SU-DHL-6 (cell line): Measurements from ENCODE around the gene CLDN14.

Source experiments
- H2AFZ ChIP-seq: fragments of 200-600 bp; sonication (generic); 2 replicates; pipeline ENCODE4 v1.6.1; 2014; ENCODE audit warnings: low read depth, mild to moderate bottlenecking, moderate library complexity, mixed read lengths, antibody characterized with exemption, low read length; ENCODE audit not compliant: severe bottlenecking
- H3F3A ChIP-seq: fragments of 200-600 bp; shearing (Covaris generic); 2 replicates; pipeline ENCODE4 v1.6.0; 2016; ENCODE audit warnings: antibody characterized with exemption, mild to moderate bottlenecking; ENCODE audit not compliant: insufficient read depth
- H3K27ac ChIP-seq: fragments of 200-600 bp; sonication (generic); 2 replicates; pipeline ENCODE4 v1.5.1; 2016; ENCODE audit warnings: low read depth, mild to moderate bottlenecking, low read length, moderate library complexity, mixed read lengths
- H3K27me3 ChIP-seq: fragments of 200-600 bp; sonication (generic), shearing (Covaris generic); 2 replicates; pipeline ENCODE4 v1.6.0; 2014; ENCODE audit warnings: mild to moderate bottlenecking, low read length
- H3K36me3 ChIP-seq: fragments of 200-600 bp; sonication (generic); 2 replicates; pipeline ENCODE4 v1.6.1; 2014; ENCODE audit warnings: mild to moderate bottlenecking, low read length, mixed read lengths
- H3K4me2 ChIP-seq: fragments of 300-600, 200-600 bp; shearing (Covaris generic), sonication (generic); 2 replicates; pipeline ENCODE4 v1.6.0; 2014; ENCODE audit warnings: low read length, low read depth, mild to moderate bottlenecking; ENCODE audit not compliant: poor library complexity, severe bottlenecking
- H3K4me3 ChIP-seq: fragments of 200-600 bp; sonication (generic); 2 replicates; pipeline ENCODE4 v1.5.1; 2014; ENCODE audit warnings: antibody characterized with exemption, low read length, mild to moderate bottlenecking, mixed read lengths; ENCODE audit not compliant: insufficient read depth, poor library complexity, severe bottlenecking
- H3K79me2 ChIP-seq: fragments of 200-600 bp; sonication (generic); 2 replicates; pipeline ENCODE4 v1.6.1; 2014; ENCODE audit warnings: mild to moderate bottlenecking, low read length, moderate library complexity; ENCODE audit not compliant: insufficient read depth
- H3K9ac ChIP-seq: fragments of 200-600 bp; sonication (generic); 2 replicates; pipeline ENCODE4 v1.7.0; 2014; ENCODE audit warnings: mild to moderate bottlenecking, low read length
- H3K9me2 ChIP-seq: fragments of 200-600 bp; sonication (generic); replicated peaks from 2 replicates; pipeline ENCODE4 v1.6.1; 2014; ENCODE audit warnings: low read length; ENCODE audit not compliant: insufficient read depth
- H3K9me3 ChIP-seq: fragments of 200-600 bp; sonication (generic); 2 replicates; pipeline ENCODE4 v1.6.1; 2014; ENCODE audit warnings: low read length, mixed read lengths; ENCODE audit not compliant: insufficient read depth
- H4K20me1 ChIP-seq: fragments of 200-600 bp; sonication (generic); 2 replicates; pipeline ENCODE4 v1.6.1; 2014; ENCODE audit warnings: low read depth, mild to moderate bottlenecking, antibody characterized with exemption, low read length, moderate library complexity, mixed read lengths
- EZH2phosphoT487 ChIP-seq: fragments of 200-600 bp; sonication (generic), shearing (Covaris generic); conservative IDR thresholded peaks from 2 replicates; pipeline ENCODE4 v1.6.1; 2018; ENCODE audit warnings: mild to moderate bottlenecking, antibody characterized with exemption, low read length, moderate library complexity, mixed read lengths
- TF ChIP-seq, protein P1 (sequence below): fragments of 200-600 bp; sonication (generic); IDR thresholded peaks from one replicate; pipeline ENCODE4 v1.5.1; 2017; ENCODE audit warnings: antibody characterized with exemption, mild to moderate bottlenecking, low read length, moderate library complexity; ENCODE audit not compliant: insufficient read depth, poor library complexity, severe bottlenecking

The CLDN14 gene, protein sequence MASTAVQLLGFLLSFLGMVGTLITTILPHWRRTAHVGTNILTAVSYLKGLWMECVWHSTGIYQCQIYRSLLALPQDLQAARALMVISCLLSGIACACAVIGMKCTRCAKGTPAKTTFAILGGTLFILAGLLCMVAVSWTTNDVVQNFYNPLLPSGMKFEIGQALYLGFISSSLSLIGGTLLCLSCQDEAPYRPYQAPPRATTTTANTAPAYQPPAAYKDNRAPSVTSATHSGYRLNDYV

DNA sequence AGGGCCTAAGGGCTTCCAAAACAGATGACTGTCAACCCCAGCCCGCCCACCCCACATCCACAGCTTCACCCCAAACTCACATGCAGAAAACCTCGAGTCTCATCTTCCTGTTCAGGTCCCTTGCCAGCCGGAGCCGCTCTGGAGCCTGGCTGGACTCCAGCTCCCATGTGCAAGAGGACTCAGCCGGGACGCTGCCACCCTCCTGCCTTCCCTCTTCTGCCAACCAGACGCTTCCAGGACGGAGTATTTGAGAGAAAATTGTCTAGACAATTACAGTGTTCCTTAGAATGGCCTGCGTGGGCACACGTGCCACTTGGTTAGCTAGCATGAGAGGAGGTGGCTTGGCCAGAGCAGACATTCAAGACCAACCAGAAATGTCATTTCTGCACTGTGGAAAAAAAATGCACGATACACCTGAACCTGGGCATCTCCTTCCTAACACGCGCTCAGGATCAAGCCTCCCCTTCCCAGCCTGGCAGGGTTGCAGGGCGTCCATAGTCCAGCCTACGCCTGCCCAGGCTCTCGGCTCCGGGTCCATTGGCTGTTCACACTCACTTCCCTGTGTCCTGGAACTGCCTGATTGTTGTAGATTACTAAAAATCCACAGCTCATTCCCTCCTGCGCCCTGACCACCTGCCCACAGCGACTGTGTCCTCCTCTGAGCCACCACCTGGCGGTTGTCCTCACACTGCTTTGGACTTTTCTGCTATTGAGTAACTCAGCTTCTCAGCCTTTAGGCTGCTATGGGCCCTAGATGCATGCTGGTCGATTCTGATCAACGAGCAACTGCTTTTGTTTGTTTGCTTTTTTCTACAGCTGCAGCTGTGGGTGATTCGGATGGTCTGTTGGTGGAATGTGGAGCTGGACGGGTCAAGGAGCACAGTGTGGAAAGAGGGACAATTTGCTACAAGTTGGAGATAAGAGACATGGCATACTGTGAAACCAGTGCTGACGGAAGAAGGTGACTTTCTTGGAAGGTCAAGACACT lies at the start of gene CLDN14:
TSS of gene CLDN14 (minus strand) at position 708 of the 988 bp plus-strand sequence. CDS start 18,427 bp downstream, outside the sequence.
- no peak within 1 kb of the TSS for H3K27ac ChIP-seq
- H3K4me3 ChIP-seq: no peak within 1 kb of the TSS
- no peak within 1 kb of the TSS for H2AFZ ChIP-seq
- H3K27me3 ChIP-seq: no peaks in the 10 kb centered on the region
- H3K4me2 ChIP-seq: no peak within 1 kb of the TSS
- no peaks in the 10 kb centered on the region for H3K79me2 ChIP-seq
- H3K9ac ChIP-seq: no peak within 1 kb of the TSS
- no peaks in the 10 kb centered on the region for H3K36me3 ChIP-seq
- H4K20me1 ChIP-seq: no peaks in the 10 kb centered on the region
- no peaks in the 10 kb centered on the region for H3F3A ChIP-seq
- no peaks in the 10 kb centered on the region for H3K9me3 ChIP-seq
- H3K9me2 ChIP-seq: no peaks in the 10 kb centered on the region
- TF ChIP-seq EZH2phosphoT487: no peak
- TF ChIP-seq, protein P1, sequence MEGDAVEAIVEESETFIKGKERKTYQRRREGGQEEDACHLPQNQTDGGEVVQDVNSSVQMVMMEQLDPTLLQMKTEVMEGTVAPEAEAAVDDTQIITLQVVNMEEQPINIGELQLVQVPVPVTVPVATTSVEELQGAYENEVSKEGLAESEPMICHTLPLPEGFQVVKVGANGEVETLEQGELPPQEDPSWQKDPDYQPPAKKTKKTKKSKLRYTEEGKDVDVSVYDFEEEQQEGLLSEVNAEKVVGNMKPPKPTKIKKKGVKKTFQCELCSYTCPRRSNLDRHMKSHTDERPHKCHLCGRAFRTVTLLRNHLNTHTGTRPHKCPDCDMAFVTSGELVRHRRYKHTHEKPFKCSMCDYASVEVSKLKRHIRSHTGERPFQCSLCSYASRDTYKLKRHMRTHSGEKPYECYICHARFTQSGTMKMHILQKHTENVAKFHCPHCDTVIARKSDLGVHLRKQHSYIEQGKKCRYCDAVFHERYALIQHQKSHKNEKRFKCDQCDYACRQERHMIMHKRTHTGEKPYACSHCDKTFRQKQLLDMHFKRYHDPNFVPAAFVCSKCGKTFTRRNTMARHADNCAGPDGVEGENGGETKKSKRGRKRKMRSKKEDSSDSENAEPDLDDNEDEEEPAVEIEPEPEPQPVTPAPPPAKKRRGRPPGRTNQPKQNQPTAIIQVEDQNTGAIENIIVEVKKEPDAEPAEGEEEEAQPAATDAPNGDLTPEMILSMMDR: no peak

DNA sequence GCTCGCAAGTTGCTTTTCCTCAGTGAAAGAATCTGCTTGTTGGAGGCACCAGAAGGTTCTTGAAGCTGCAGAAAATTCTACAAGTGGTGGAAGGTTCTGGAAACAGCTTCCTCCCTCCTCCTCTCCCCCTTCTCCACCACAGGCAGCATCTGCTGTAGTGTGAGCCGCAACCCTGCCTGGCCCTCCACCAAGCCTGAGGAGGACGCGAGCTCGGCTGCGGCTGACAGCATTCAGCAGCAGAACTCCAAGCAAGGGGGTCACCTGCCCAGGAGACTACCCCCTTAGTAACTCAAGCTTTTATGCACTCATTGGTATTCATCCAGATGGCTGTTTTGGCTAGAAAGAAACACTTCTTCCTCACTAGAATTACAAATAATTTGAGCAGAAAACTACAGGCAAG lies 48.8 kb upstream of the CLDN14 start:
- no peak overlapping the region for H3K4me3 ChIP-seq
- no peaks in the 10 kb centered on the region for H3K9me2 ChIP-seq
- no peaks in the 10 kb centered on the region for H3K9me3 ChIP-seq
- no peaks in the 10 kb centered on the region for H3F3A ChIP-seq
- H3K4me2 ChIP-seq: no peak overlapping the region
- no peak overlapping the region for H2AFZ ChIP-seq
- H3K79me2 ChIP-seq: no peaks in the 10 kb centered on the region
- no peak overlapping the region for H3K27ac ChIP-seq
- H3K36me3 ChIP-seq: no peaks in the 10 kb centered on the region
- TF ChIP-seq, protein P1: no peak
- no peak for TF ChIP-seq EZH2phosphoT487
- no peak overlapping the region for H3K9ac ChIP-seq
- no peaks in the 10 kb centered on the region for H3K27me3 ChIP-seq
- no peaks in the 10 kb centered on the region for H4K20me1 ChIP-seq

DNA sequence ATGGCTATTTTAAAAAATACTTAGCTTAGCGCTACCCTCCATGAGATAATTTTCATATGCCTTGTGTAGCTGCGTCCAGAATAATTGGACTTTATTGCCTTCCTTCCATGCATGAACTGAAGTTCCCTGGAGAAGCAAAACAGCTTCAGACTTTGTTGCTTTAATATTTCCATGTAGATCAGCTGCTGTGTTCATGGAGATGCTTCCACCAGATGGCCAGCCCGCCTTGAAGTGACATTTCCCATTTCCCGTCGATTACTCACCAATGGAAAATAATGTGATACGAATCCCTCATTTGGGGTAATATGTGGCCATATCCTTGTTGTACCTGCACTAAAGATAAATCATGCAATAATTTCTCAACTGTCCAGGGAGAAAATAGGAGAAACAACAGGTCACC lies 47.4 kb upstream of the CLDN14 start:
- no peak overlapping the region for H3K9ac ChIP-seq
- TF ChIP-seq, protein P1: no peak
- no peak for TF ChIP-seq EZH2phosphoT487
- H3K27ac ChIP-seq: no peak overlapping the region
- H2AFZ ChIP-seq: no peak overlapping the region
- no peaks in the 10 kb centered on the region for H3K9me2 ChIP-seq
- H3K9me3 ChIP-seq: no peaks in the 10 kb centered on the region
- no peak overlapping the region for H3K4me3 ChIP-seq
- H3K27me3 ChIP-seq: no peaks in the 10 kb centered on the region
- no peak overlapping the region for H3K4me2 ChIP-seq
- no peaks in the 10 kb centered on the region for H3K36me3 ChIP-seq
- H3F3A ChIP-seq: no peaks in the 10 kb centered on the region
- no peaks in the 10 kb centered on the region for H3K79me2 ChIP-seq
- H4K20me1 ChIP-seq: no peaks in the 10 kb centered on the region
